Measurements from ENCODE around the gene LRRC36. TPM values are rescaled to one million over a fixed set of nuclear protein-coding genes. Genes with fewer than 3 reads are reported as not detected.

The LRRC36 gene
- total and polyA plus RNA-seq, 9 of the 15 experiments (the other 6 are each of a cell fraction or from before 2014, with no cell fraction given): 0.09 to 0.40 (median 0.17) TPM; not detected in 1

GRCh38 chr16:67419931-67420330 lies 93.3 kb downstream of the LRRC36 start:
- Histone ChIP-seq H4K20me1 (replicated peaks; ENCODE audit: control insufficient read depth, insufficient read depth, low read length) (no peaks in the 10 kb centered on the region; the same call in 1 of the 2 replicates), H3K9me1 (ENCODE audit: control insufficient read depth, insufficient read depth, low read length) (no peaks in the 10 kb centered on the region), H3K27ac (ENCODE audit: extremely low read depth, low read depth, low read length) (no peak overlapping the region), H3K27me3 (ENCODE audit: control insufficient read depth in 2 of 2, insufficient read depth in 2 of 2, low read length in 2 of 2) (peaks cover 18 to 35% of the 10 kb centered on the region in 2 experiments), H3K4me2 (ENCODE audit: insufficient read depth, low read length) (no peak overlapping the region), H3K79me2 (ENCODE audit: control insufficient read depth, insufficient read depth, low read length) (no peaks in the 10 kb centered on the region), H3K36me3 (ENCODE audit: control insufficient read depth, insufficient read depth, low read length) (no peaks in the 10 kb centered on the region), H2AFZ (ENCODE audit: low read depth, low read length) (no peak overlapping the region), H3K4me1 (replicated peaks in 1 of 2; ENCODE audit: control insufficient read depth in 2 of 2, insufficient read depth in 2 of 2, low read length in 2 of 2) (peaks cover 2 to 9% of the 10 kb centered on the region in 2 experiments; a peak in 4 of 5 replicates), H3K9ac (ENCODE audit: insufficient read depth in 1 of 2, low read depth in 2 of 2, low read length in 2 of 2) (no peak overlapping the region), H3K9me3 (replicated peaks; ENCODE audit: control insufficient read depth, insufficient read depth, low read depth, low read length) (no peaks in the 10 kb centered on the region), H3K4me3 (no peak overlapping the region)
- BruUV-seq (replicated peaks): no TSS peak
- peak in 2 of 3 experiments; percentile 14 to 27; a peak in 2 of 6 replicates for TF ChIP-seq CTCF (IDR thresholded peaks at IDR 0.05 in 2 of 3, conservative IDR thresholded peaks at IDR 0.05 in 1 of 3; ENCODE audit: insufficient read depth in 2 of 3, low read depth in 1 of 3, low read length in 3 of 3)
- TF ChIP-seq ZNF707 (CRISPR knock-in tag; conservative IDR thresholded peaks at IDR 0.05): no peak
- TF ChIP-seq KDM1A (IDR thresholded peaks at IDR 0.05): peak; percentile 39 to 61; a peak in 1 of 4 replicates
- TF ChIP-seq ZNF696 (CRISPR knock-in tag; conservative IDR thresholded peaks at IDR 0.05): no peak
- TF ChIP-seq GABPB1 (CRISPR knock-in tag; IDR thresholded peaks at IDR 0.05): no peak
- 0 out of 2 replicates have a peak, but pooled peaks have one; percentile 5 for TF ChIP-seq ATF3 (IDR thresholded peaks at IDR 0.05)
- TF ChIP-seq ATF3 (CRISPR knock-in tag; conservative IDR thresholded peaks at IDR 0.05): no peak
- peak in 1 of 2 experiments; percentile 56; a peak in 2 of 4 replicates for TF ChIP-seq RCOR1 (IDR thresholded peaks at IDR 0.05; ENCODE audit: borderline replicate concordance in 1 of 2, low read depth in 2 of 2, low read length in 2 of 2)
- peak; percentile 32 for TF ChIP-seq MEIS2 (IDR thresholded peaks at IDR 0.05; ENCODE audit: partially characterized antibody)
- ChIA-PET CTCF (ENCODE audit: low intra/inter-chr PET ratio) (no interaction called here), POLR2A (no interaction called here)
- intact Hi-C loops (cut with micrococcal nuclease): loop anchor here (10.0 kb wide), 2 partner anchors 55 to 95 kb away; no protein-coding TSS in a partner anchor
- in situ Hi-C loops (cut with MboI): loop anchor here (25.0 kb wide), 1 partner anchor 458 kb away; the partner anchor contains the start of gene CES3
- no peak for FAIRE-seq
- 0% methylated on average over 3 of the region's 3 CpGs for WGBS (ENCODE audit: insufficient coverage, low coverage, missing lambda C conversion rate)
- no peak for DNase-seq (ENCODE audit: extremely low read depth in 1 of 4, low spot score in 3 of 4)
- ATAC-seq: peak; percentile 40; the same call in 1 of the 3 replicates

Data from K562 (cell line).